ENCODE results near the gene CLDN22.

Gene CLDN22

DNA sequence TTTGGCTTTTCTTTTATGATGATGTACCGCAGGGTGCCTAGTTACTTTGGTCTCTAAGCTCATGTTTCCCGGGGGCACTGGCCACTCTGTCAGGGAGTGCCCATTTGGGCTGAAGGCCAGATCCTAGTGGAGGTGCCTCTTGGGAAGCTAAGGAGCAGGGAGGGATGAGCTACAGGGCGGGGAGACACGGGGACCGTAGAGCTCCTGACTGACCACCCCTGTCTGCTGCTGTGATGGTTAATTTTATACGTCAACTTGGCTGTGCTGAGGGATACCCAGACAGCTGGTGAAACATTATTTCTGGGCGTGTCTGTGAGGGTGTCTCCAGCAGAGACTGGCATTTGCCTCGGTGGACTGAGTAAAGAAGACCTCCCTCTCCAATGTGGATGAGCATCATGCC, 27.1 kb upstream of the CLDN22 start:
- TF ChIP-seq, protein P1, sequence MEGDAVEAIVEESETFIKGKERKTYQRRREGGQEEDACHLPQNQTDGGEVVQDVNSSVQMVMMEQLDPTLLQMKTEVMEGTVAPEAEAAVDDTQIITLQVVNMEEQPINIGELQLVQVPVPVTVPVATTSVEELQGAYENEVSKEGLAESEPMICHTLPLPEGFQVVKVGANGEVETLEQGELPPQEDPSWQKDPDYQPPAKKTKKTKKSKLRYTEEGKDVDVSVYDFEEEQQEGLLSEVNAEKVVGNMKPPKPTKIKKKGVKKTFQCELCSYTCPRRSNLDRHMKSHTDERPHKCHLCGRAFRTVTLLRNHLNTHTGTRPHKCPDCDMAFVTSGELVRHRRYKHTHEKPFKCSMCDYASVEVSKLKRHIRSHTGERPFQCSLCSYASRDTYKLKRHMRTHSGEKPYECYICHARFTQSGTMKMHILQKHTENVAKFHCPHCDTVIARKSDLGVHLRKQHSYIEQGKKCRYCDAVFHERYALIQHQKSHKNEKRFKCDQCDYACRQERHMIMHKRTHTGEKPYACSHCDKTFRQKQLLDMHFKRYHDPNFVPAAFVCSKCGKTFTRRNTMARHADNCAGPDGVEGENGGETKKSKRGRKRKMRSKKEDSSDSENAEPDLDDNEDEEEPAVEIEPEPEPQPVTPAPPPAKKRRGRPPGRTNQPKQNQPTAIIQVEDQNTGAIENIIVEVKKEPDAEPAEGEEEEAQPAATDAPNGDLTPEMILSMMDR (IDR thresholded peaks at IDR 0.05; ENCODE audit: low read depth, low read length), result no peak
- DNase-seq (ENCODE audit: extremely low read depth, low read depth), result no peak

DNA sequence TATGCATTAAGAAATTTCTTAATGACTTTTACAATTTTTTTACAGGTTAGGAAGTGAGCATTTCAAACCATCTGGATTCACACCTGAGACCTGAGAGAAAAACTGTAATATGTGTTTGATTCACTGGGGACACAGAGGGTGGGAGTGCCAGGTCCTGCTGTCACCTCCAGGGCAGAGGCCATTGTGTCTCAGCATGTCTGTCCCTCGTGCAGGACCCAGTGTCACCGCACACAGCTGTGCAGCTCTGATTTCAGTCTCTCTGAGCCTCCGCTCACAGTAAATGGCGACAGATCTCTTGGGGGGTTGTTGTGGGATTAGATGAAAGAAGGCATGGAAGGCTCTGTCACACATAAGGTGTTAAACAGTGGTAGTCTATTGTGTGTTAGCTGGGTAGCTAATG, 25.2 kb upstream of the CLDN22 start:
- no peak for DNase-seq (ENCODE audit: extremely low read depth, low read depth)
- TF ChIP-seq, protein P1 (IDR thresholded peaks at IDR 0.05; ENCODE audit: low read depth, low read length), result no peak

- DNase-seq (ENCODE audit: extremely low read depth, low read depth), result no peak
- TF ChIP-seq, protein P1 (IDR thresholded peaks at IDR 0.05; ENCODE audit: low read depth, low read length), result no peak
Measured at GRCh38 chr4:183344523-183345255, 24.6 kb upstream of the CLDN22 start.

DNA sequence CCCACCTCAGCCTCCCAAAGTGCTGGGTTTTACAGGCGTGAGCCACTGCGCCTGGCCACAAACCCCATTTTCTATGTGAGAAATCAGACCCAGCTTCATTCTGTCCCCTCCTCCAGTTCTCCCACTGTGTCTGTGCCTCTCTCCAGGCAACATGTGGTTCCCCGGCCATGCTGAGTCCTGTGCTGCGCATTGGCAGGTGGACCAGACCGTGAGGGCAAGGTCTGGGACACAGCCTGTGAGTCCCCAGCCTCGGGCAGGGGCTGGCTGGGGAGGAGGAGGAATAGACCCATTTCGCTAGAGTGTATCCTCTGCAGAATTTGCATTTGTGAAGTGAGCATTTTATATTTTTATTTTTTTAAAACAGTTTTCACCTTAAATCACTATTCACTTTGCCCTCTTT, 23.7 kb upstream of the CLDN22 start:
- TF ChIP-seq, protein P1 (IDR thresholded peaks at IDR 0.05; ENCODE audit: low read depth, low read length), result no peak
- DNase-seq (ENCODE audit: extremely low read depth, low read depth), result no peak

DNA sequence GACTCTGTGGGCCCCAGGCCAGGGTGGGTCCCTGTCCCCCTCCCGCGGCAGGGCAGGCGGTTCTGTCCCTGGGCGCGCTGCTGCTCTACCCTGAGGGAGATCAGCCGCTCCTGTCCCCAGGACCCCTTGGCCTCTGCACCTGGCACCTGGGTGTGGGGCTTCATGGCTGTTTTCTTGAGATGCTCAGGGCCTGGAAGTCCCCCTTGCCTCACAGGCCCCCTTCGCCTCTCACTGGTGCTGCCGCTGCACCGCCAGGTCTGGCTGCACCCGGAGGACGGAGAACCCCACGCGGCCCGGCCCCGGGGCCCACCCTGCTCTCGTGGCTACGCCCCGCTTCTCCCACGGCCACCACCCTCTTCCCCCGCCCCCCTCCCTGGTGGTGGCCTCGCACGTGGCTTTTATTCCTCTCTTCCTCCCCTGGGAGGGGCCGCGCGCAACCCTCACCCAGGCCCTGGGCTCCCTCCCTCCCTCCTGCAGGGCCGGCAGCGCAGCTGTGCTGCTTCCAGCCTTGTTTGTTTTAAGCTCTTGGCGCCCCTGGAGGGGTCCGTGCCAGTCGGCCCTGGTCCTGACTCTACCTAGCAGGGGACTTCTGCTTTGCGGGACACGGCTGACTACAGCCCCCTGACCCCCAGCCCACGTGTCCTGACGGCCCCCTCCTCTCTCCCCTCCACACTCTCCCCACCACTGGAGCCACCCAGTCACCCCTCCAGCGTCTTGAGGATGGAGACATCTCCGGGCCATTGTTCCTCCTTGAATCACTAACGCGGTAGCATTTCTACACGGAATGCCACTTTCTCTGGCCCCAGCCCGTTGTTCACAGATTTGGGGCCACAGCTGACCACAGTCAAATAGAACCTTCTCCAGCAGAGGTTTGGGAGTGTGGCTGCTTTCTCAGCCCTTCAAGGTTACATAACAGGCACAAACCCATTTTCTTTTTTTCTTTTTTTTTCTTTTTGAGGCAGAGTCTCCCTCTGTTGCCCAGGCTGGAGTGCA, 22.8 kb upstream of the CLDN22 start:
- TF ChIP-seq, protein P1 (IDR thresholded peaks at IDR 0.05; ENCODE audit: low read depth, low read length), result no peak
- no peak for DNase-seq (ENCODE audit: extremely low read depth, low read depth)

GRCh38 chr4:183337833-183338232, 17.8 kb upstream of the CLDN22 start:
- no peak for DNase-seq (ENCODE audit: extremely low read depth, low read depth)
- TF ChIP-seq, protein P1 (IDR thresholded peaks at IDR 0.05; ENCODE audit: low read depth, low read length), result no peak

- no peak for DNase-seq (ENCODE audit: extremely low read depth, low read depth)
- TF ChIP-seq, protein P1 (IDR thresholded peaks at IDR 0.05; ENCODE audit: low read depth, low read length), result no peak
Measured at GRCh38 chr4:183337349-183337748, 17.3 kb upstream of the CLDN22 start.
